HepG2 (cell line): ENCODE results near the gene POU1F1.

Experiments
- ATF1 ChIP-seq: IDR thresholded peaks from 2 replicates; pipeline ENCODE4 v1.6.1; 2016; ENCODE audit warnings: mild to moderate bottlenecking, control low read depth
- ATM ChIP-seq: fragments of 450-650 bp; IDR thresholded peaks from 2 replicates; pipeline ENCODE4 v1.7.1; 2017; ENCODE audit warnings: mild to moderate bottlenecking, borderline replicate concordance
- CTCF ChIP-seq: sonication (generic); formaldehyde crosslinking; IDR thresholded peaks from 2 replicates; pipeline ENCODE4 v1.5.0; 2020; ENCODE audit warnings: mild to moderate bottlenecking, missing genetic modification reagents, moderate library complexity
- HDAC6 ChIP-seq: fragments of 200-600 bp; sonication (generic); IDR thresholded peaks from 2 replicates; pipeline ENCODE4 v1.7.0; 2017; ENCODE audit warnings: mild to moderate bottlenecking, antibody characterized with exemption, low read length, low read depth
- NFYB ChIP-seq: sonication (generic); formaldehyde crosslinking; IDR thresholded peaks from 2 replicates; pipeline ENCODE4 v1.4.0; 2020; ENCODE audit warnings: missing genetic modification reagents
- ZBTB2 ChIP-seq: sonication (generic); formaldehyde crosslinking; IDR thresholded peaks from 2 replicates; pipeline ENCODE4 v1.8.0; 2022; ENCODE audit warnings: low read depth, missing genetic modification reagents
- ZNF562 ChIP-seq: sonication (generic); formaldehyde crosslinking; IDR thresholded peaks from 2 replicates; pipeline ENCODE4 v1.8.0; 2022; ENCODE audit warnings: missing genetic modification reagents, borderline replicate concordance

- TF ChIP-seq ZNF562 (CRISPR knock-in tag) (no peak), CTCF (CRISPR knock-in tag) (no peak), ZBTB2 (CRISPR knock-in tag) (no peak), HDAC6 (no peak), NFYB (no peak), ATF1 (CRISPR knock-in tag) (no peak), ATM (no peak)
These were observed 42.6 kb downstream of the POU1F1 start for GRCh38 chr3:87233805-87234204.
